ENCODE measurements around the gene CEP19. TPM values are rescaled to one million over a fixed set of nuclear protein-coding genes. Genes with fewer than 3 reads are reported as not detected.

The CEP19 gene
- total RNA-seq, 2 experiments from 2014 or later, result 5.3 to 6.0 TPM

- no peaks in the 10 kb centered on the region for H3K27me3 Mint-ChIP-seq
- H3K4me1 Mint-ChIP-seq, result peaks cover 42% of the 10 kb centered on the region
- H3K9me3 Mint-ChIP-seq, result no peaks in the 10 kb centered on the region
- H3K27ac Mint-ChIP-seq, result peak overlapping the region; percentile 9
- CTCF ChIA-PET, result no interaction called here
- DNase-seq, result no peak
- peaks cover 3% of the 10 kb centered on the region for H3K36me3 Mint-ChIP-seq (ENCODE audit: low read depth)
- H3K4me3 Mint-ChIP-seq, result no peak overlapping the region
- POLR2A ChIA-PET, result no interaction called here
Observed at GRCh38 chr3:196673632-196674031, 38.4 kb downstream of the CEP19 start.

DNA sequence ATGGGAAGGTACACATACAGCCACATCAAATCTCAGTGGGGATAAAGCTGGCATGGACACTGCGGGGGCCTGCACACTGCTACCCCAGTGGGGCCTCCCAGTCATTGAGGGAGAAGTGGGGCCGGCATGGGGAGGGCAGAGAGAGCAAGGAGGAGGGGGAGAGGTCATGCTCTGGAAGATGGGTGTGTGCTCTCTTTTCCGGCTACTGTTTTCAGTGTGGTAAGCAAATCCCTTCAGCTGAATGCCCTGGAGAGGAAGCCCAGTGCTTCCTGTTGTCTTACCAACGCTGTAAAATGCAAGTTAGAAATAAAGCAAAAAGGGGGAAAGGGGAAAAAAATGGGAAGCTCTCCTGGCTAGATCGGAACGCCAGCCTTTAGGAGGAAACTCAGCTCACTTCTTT, 41.7 kb downstream of the CEP19 start:
- CTCF ChIA-PET, result interaction anchor here (0.8 to 1.3 kb wide), 4 partner anchors 15 to 142 kb away, joined by 3 to 5 read pairs (median 4); no protein-coding TSS in a partner anchor
- Mint-ChIP-seq H3K27me3 (no peaks in the 10 kb centered on the region), H3K9me3 (no peaks in the 10 kb centered on the region), H3K36me3 (ENCODE audit: low read depth) (peaks cover 3% of the 10 kb centered on the region), H3K4me1 (peaks cover 30% of the 10 kb centered on the region), H3K27ac (peak overlapping the region; percentile 78), H3K4me3 (peak overlapping the region; percentile 17)
- no peak for DNase-seq
- POLR2A ChIA-PET, result interaction anchor here (0.6 kb wide), 1 partner anchor 38 kb away, joined by 3 read pairs; no protein-coding TSS in a partner anchor

DNA sequence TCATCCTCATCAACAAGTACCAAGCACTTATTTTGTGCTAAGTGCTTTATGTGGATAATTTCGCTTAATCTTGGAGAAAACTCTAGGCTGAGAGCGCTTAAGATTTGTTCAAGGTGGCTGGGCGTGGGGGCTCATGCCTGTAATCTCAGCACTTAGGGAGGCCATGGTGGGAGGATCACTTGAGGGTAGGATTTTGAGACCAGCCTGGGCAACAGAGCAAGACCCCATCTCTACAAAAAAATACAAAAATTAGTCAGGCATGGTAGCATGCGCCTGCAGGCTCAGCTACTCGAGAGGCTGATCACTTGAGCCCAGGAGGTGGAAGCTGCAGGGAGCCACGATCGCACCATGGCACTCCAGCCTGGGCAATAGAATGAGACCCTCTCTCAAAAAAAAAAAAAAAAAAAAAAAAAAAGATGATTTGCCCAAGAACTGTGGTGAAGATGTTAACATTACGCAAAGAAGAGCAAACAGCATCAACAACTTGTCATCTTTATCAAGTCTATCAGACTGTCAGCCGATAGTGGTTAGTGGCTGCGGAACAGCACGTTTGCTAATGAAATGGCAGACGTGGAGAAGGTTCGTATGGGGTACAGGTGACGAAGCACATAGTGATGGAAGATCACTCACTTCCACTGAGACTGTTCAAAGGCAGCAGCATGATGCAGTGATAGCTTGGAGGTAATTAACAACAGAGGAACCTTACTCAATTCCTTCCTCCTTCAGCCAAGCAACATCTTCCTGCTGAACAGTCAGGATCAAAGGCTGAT, 44.8 kb downstream of the CEP19 start:
- Mint-ChIP-seq H3K27ac (no peak overlapping the region), H3K9me3 (no peaks in the 10 kb centered on the region), H3K4me1 (peaks cover 27% of the 10 kb centered on the region), H3K4me3 (no peak overlapping the region), H3K27me3 (no peaks in the 10 kb centered on the region), H3K36me3 (ENCODE audit: low read depth) (peaks cover 3% of the 10 kb centered on the region)
- POLR2A ChIA-PET, result no interaction called here
- CTCF ChIA-PET, result interaction anchor here (1.0 kb wide), 1 partner anchor 20 kb away, joined by 3 read pairs; no protein-coding TSS in a partner anchor
- DNase-seq, result no peak

GRCh38 chr3:196666001-196666867, 45.8 kb downstream of the CEP19 start:
- Mint-ChIP-seq H3K27ac (no peak overlapping the region), H3K9me3 (no peaks in the 10 kb centered on the region), H3K36me3 (ENCODE audit: low read depth) (peaks cover 8% of the 10 kb centered on the region), H3K4me1 (peaks cover 20% of the 10 kb centered on the region), H3K4me3 (no peak overlapping the region), H3K27me3 (no peaks in the 10 kb centered on the region)
- DNase-seq, result no peak
- CTCF ChIA-PET, result interaction anchor here (1.6 kb wide), 1 partner anchor 11 kb away, joined by 5 read pairs; no protein-coding TSS in a partner anchor
- POLR2A ChIA-PET, result no interaction called here

DNA sequence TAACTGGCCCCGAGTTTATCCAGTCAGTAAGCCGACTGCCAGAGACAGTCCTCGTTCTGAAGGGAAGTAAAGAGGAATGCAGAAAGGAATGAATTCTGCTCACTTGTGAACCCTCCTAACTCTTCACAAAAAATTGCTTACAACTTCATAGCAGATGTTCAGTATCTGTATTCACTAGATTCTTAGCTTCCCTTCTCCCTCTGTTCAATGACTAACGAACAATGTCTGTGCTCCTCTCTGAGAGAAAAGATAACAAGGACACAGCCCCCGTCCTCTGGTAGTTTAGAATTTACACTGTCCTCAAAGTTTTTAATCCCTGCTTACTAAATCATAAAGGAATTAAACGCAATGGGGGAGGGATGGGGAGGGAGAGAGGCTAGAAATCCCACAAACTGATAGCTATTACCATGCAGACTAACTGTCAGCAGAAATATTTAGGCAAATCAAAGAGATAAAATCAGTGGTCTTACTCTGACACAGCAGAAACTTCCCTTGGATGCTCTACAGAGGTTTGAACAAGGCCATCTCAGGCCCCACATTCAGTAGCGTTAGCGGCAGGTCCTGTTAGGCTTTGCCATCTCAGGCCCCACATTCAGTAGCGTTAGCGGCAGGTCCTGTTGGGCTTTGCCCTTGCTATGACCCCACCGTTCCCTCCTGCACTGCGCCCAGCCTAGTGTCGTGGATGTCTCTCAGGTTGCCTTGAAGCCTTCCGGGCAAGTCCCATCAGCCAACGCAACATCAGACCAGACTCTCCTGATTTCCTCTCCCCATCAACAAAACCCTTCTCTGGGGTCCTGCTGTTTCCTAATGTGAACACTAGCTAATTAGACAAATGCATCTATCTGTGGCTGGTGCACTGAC, 49.1 kb downstream of the CEP19 start:
- Mint-ChIP-seq H3K4me3 (no peak overlapping the region), H3K4me1 (peaks cover 5% of the 10 kb centered on the region), H3K36me3 (ENCODE audit: low read depth) (peaks cover 30% of the 10 kb centered on the region), H3K27ac (no peak overlapping the region), H3K27me3 (no peaks in the 10 kb centered on the region), H3K9me3 (no peaks in the 10 kb centered on the region)
- no peak for DNase-seq
- ChIA-PET POLR2A (no interaction called here), CTCF (interaction anchor here (0.6 to 1.0 kb wide), 3 partner anchors 12 to 24 kb away, joined by 3 to 4 read pairs (median 3); partner anchors contain the start of gene NRROS)

DNA sequence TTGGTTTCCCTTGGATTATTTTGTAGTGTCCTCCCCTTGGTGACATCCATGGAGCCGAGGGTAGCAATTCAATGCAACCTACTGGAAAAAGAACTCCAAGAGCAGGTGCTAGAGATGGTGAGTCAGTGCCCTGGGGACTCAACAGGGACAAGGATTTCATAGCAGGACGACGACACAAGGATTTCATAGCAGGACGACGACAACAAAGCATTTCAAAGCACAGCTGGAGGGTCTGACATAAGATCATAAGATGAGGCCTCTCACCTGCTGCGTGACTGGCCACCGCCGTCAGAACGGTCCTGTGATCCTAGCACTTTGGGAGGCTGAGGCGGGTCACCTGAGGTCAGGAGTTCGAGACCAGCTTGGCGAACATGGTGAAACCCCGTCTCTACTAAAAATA, 50.0 kb downstream of the CEP19 start:
- no peak for DNase-seq

GRCh38 chr3:196661400-196661799, 50.6 kb downstream of the CEP19 start:
- Mint-ChIP-seq H3K4me3 (no peak overlapping the region), H3K36me3 (ENCODE audit: low read depth) (peaks cover 39% of the 10 kb centered on the region), H3K27ac (no peak overlapping the region), H3K9me3 (no peaks in the 10 kb centered on the region), H3K27me3 (no peaks in the 10 kb centered on the region), H3K4me1 (peaks cover 3% of the 10 kb centered on the region)
- DNase-seq, result no peak
- ChIA-PET POLR2A (no interaction called here), CTCF (no interaction called here)

More for the DNA sequence above, 50.0 kb downstream of the CEP19 start:
- no peaks in the 10 kb centered on the region for H3K9me3 Mint-ChIP-seq
- H3K27me3 Mint-ChIP-seq, result no peaks in the 10 kb centered on the region
- H3K27ac Mint-ChIP-seq, result no peak overlapping the region
- H3K4me1 Mint-ChIP-seq, result peaks cover 3% of the 10 kb centered on the region
- ChIA-PET POLR2A (no interaction called here), CTCF (no interaction called here)
- no peak overlapping the region for H3K4me3 Mint-ChIP-seq
- H3K36me3 Mint-ChIP-seq (ENCODE audit: low read depth), result peaks cover 35% of the 10 kb centered on the region

DNA sequence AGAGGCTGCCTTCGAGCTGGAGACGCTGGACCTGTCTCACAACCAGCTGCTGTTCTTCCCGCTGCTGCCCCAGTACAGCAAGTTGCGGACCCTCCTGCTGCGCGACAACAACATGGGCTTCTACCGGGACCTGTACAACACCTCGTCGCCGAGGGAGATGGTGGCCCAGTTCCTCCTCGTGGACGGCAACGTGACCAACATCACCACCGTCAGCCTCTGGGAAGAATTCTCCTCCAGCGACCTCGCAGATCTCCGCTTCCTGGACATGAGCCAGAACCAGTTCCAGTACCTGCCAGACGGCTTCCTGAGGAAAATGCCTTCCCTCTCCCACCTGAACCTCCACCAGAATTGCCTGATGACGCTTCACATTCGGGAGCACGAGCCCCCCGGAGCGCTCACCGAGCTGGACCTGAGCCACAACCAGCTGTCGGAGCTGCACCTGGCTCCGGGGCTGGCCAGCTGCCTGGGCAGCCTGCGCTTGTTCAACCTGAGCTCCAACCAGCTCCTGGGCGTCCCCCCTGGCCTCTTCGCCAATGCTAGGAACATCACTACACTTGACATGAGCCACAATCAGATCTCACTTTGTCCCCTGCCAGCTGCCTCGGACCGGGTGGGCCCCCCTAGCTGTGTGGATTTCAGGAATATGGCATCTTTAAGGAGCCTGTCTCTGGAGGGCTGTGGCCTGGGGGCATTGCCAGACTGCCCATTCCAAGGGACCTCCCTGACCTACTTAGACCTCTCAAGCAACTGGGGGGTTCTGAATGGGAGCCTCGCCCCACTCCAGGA, 51.5 kb downstream of the CEP19 start:
- Mint-ChIP-seq H3K4me3 (no peak overlapping the region), H3K27ac (no peak overlapping the region), H3K9me3 (no peaks in the 10 kb centered on the region), H3K36me3 (ENCODE audit: low read depth) (peaks cover 44% of the 10 kb centered on the region), H3K4me1 (no peaks in the 10 kb centered on the region), H3K27me3 (no peaks in the 10 kb centered on the region)
- ChIA-PET CTCF (interaction anchor here (0.5 to 1.2 kb wide), 2 partner anchors 51 to 77 kb away, joined by 3 to 4 read pairs; no protein-coding TSS in a partner anchor), POLR2A (no interaction called here)
- no peak for DNase-seq

DNA sequence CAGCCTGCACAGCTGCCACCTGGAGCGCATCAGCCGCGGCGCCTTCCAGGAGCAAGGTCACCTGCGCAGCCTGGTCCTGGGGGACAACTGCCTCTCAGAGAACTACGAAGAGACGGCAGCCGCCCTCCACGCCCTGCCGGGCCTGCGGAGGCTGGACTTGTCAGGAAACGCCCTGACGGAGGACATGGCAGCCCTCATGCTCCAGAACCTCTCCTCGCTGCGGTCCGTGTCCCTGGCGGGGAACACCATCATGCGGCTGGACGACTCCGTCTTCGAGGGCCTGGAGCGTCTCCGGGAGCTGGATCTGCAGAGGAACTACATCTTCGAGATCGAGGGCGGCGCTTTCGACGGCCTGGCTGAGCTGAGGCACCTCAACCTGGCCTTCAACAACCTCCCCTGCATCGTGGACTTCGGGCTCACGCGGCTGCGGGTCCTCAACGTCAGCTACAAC, 52.1 kb downstream of the CEP19 start:
- no peaks in the 10 kb centered on the region for H3K4me1 Mint-ChIP-seq
- H3K4me3 Mint-ChIP-seq, result no peak overlapping the region
- no peaks in the 10 kb centered on the region for H3K27me3 Mint-ChIP-seq
- ChIA-PET POLR2A (no interaction called here), CTCF (interaction anchor here (1.1 to 1.2 kb wide), 2 partner anchors 19 to 50 kb away, joined by 4 to 5 read pairs; no protein-coding TSS in a partner anchor)
- peaks cover 46% of the 10 kb centered on the region for H3K36me3 Mint-ChIP-seq (ENCODE audit: low read depth)
- no peaks in the 10 kb centered on the region for H3K9me3 Mint-ChIP-seq
- no peak overlapping the region for H3K27ac Mint-ChIP-seq
- no peak for DNase-seq
